Naive thymus-derived CD4-positive, alpha-beta T cell (primary cell): ENCODE data around the gene SNX15. TPM values are rescaled to one million over a fixed set of nuclear protein-coding genes. Genes with fewer than 3 reads are reported as not detected.
A peak's percentile ranks its signal among the peaks of the same experiment; 100 is the strongest.

ENCODE experiments used
- ATAC-seq: fragments of 150-1000 bp; cut with Tn5 transposase; 2 replicates; pipeline ENCODE4 v1.10.0; 2021; ENCODE audit warnings: mild to moderate bottlenecking, moderate library complexity
- CTCF ChIA-PET: fragments of 350-600 bp; sonication (Branson Sonifier 250); formaldehyde crosslinking; loops from one replicate; lab custom pipeline; 2021; ENCODE audit warnings: antibody characterized with exemption; lab: Charles Lee
- POLR2A ChIA-PET: fragments of 350-600 bp; sonication (Branson Sonifier 250); formaldehyde crosslinking; loops from one replicate; lab custom pipeline; 2021; ENCODE audit warnings: antibody characterized with exemption, inconsistent platforms; lab: Charles Lee
- DNase-seq, 9 donors: peaks; one replicate each; pipeline versions ENCODE4 v3.0.0 to v3.0.0-alpha.2; 2020 to 2022; ENCODE audit warnings: mixed read lengths in 1 of 9
- H3K27ac ChIP-seq: one replicate; pipeline ENCODE4 v1.7.0; 2013; ENCODE audit warnings: mild to moderate bottlenecking, low read depth, low read length, moderate library complexity
- H3K27me3 ChIP-seq, 2 donors: one replicate each; pipeline ENCODE4 v1.7.0; 2013; ENCODE audit warnings: low read length in 2 of 2, mild to moderate bottlenecking in 2 of 2, moderate library complexity in 2 of 2; ENCODE audit not compliant: control insufficient read depth in 2 of 2, insufficient read depth in 2 of 2
- H3K36me3 ChIP-seq, 3 experiments: 1 replicate in 2 of 3; 2 replicates in 1 of 3; pipeline ENCODE4 v1.7.0; 2013; ENCODE audit warnings: low read length in 3 of 3, mild to moderate bottlenecking in 3 of 3, moderate library complexity in 1 of 3; ENCODE audit not compliant: insufficient read depth in 3 of 3, control insufficient read depth in 2 of 3
- H3K4me1 ChIP-seq, 2 donors: one replicate each; pipeline ENCODE4 v1.7.0; 2013; ENCODE audit warnings: low read length in 2 of 2, mild to moderate bottlenecking in 2 of 2, moderate library complexity in 1 of 2; ENCODE audit not compliant: control insufficient read depth in 2 of 2, insufficient read depth in 2 of 2
- H3K4me3 ChIP-seq: 2 replicates; pipeline ENCODE4 v1.7.0; 2013; ENCODE audit warnings: mild to moderate bottlenecking, low read length
- H3K9me3 ChIP-seq, 3 experiments: 1 replicate in 2 of 3; 2 replicates in 1 of 3; pipeline ENCODE4 v1.7.0; 2013; ENCODE audit warnings: low read length in 3 of 3; ENCODE audit not compliant: control insufficient read depth in 2 of 3
- H3K27ac Mint-ChIP-seq, 9 donors: one replicate each; pipeline ENCODE4 v1.8.0; 2020 to 2022; ENCODE audit warnings: mixed read lengths in 9 of 9, mild to moderate bottlenecking in 8 of 9, moderate library complexity in 5 of 9, inconsistent platforms in 2 of 9
- H3K27me3 Mint-ChIP-seq, 5 donors: one replicate each; pipeline ENCODE4 v1.8.0; 2021 to 2022; ENCODE audit warnings: mixed read lengths in 5 of 5, mild to moderate bottlenecking in 1 of 5
- H3K36me3 Mint-ChIP-seq, 5 donors: one replicate each; pipeline ENCODE4 v1.8.0; 2020 to 2022; ENCODE audit warnings: mixed read lengths in 5 of 5, mild to moderate bottlenecking in 3 of 5, inconsistent platforms in 1 of 5
- H3K4me1 Mint-ChIP-seq, 7 donors: one replicate each; pipeline ENCODE4 v1.8.0; 2020 to 2022; ENCODE audit warnings: mixed read lengths in 7 of 7, mild to moderate bottlenecking in 3 of 7, inconsistent platforms in 1 of 7
- H3K4me3 Mint-ChIP-seq, 10 donors: one replicate each; pipeline ENCODE4 v1.8.0; 2020 to 2022; ENCODE audit warnings: mild to moderate bottlenecking in 10 of 10, mixed read lengths in 10 of 10, moderate library complexity in 6 of 10, inconsistent platforms in 2 of 10
- H3K9me3 Mint-ChIP-seq, 11 donors: one replicate each; pipeline ENCODE4 v1.8.0; 2020 to 2022; ENCODE audit warnings: mixed read lengths in 11 of 11, mild to moderate bottlenecking in 4 of 11, inconsistent platforms in 1 of 11, moderate library complexity in 1 of 11
- intact Hi-C, 2 donors: fragments of 100-400 bp; cut with micrococcal nuclease; formaldehyde crosslinking; loops; one replicate each; pipeline ENCODE4 v1.15.1; 2023
- polyA plus RNA-seq, 2 donors: library from polyadenylated mRNA; unstranded; fragments of 300-500 nt; fragmentation: Illumina TruSeq; gene quantifications; one replicate each; pipeline ENCODE4 v1.2.3, GENCODE V29; 2021
- total RNA-seq, 6 experiments: library from RNA in 5 of 6; stranded (reverse) in 5 of 6; gene quantifications; 1 replicate in 5 of 6; 2 replicates in 1 of 6; pipeline ENCODE4 v1.2.3 and lab custom pipeline; 2021 to 2026

SNX15 gene
- total and polyA plus RNA-seq, 7 experiments from 2014 or later, result 13.1 to 29.0 (median 17.6) TPM

GRCh38 chr11:65057526-65057925 lies 30.3 kb downstream of the SNX15 start:
- intact Hi-C loops, result no loop called here
- no peak overlapping the region for H3K27ac Mint-ChIP-seq
- no peak overlapping the region for H3K4me3 Mint-ChIP-seq
- no peaks in the 10 kb centered on the region for H3K27me3 Mint-ChIP-seq
- Histone ChIP-seq H3K9me3 (no peaks in the 10 kb centered on the region), H3K27me3 (no peaks in the 10 kb centered on the region), H3K27ac (no peak overlapping the region), H3K36me3 (no peaks in the 10 kb centered on the region), H3K4me1 (peaks cover 3 to 12% of the 10 kb centered on the region in 2 donors), H3K4me3 (no peak overlapping the region)
- no peaks in the 10 kb centered on the region for H3K36me3 Mint-ChIP-seq
- H3K9me3 Mint-ChIP-seq, result no peaks in the 10 kb centered on the region
- ATAC-seq, result no peak
- CTCF ChIA-PET, result no interaction called here
- DNase-seq, result no peak
- peaks cover 11 to 40% (median 15%) of the 10 kb centered on the region in 7 donors for H3K4me1 Mint-ChIP-seq
- POLR2A ChIA-PET, result interaction anchor here (0.5 kb wide), 1 partner anchor 11 kb away, joined by 4 read pairs; no protein-coding TSS in a partner anchor

- POLR2A ChIA-PET, result no interaction called here
- Histone ChIP-seq H3K36me3 (no peaks in the 10 kb centered on the region), H3K9me3 (no peaks in the 10 kb centered on the region), H3K27ac (no peak overlapping the region), H3K4me3 (no peak overlapping the region), H3K27me3 (no peaks in the 10 kb centered on the region), H3K4me1 (peaks cover 3 to 12% of the 10 kb centered on the region in 2 donors)
- Mint-ChIP-seq H3K9me3 (no peaks in the 10 kb centered on the region), H3K4me1 (peaks cover 11 to 40% (median 15%) of the 10 kb centered on the region in 7 donors), H3K4me3 (no peak overlapping the region), H3K27me3 (no peaks in the 10 kb centered on the region), H3K27ac (no peak overlapping the region), H3K36me3 (no peaks in the 10 kb centered on the region)
- DNase-seq, result no peak
- intact Hi-C loops, result no loop called here
- ATAC-seq, result no peak
- CTCF ChIA-PET, result no interaction called here
Measured at GRCh38 chr11:65058012-65058411, 30.8 kb downstream of the SNX15 start.

- CTCF ChIA-PET, result interaction anchor here (0.7 kb wide), 1 partner anchor 293 kb away, joined by 3 read pairs; no protein-coding TSS in a partner anchor
- H3K36me3 Mint-ChIP-seq, result no peaks in the 10 kb centered on the region
Measured at GRCh38 chr11:65058419-65059054, 31.3 kb downstream of the SNX15 start, which contains the start of gene NAALADL1. NAALADL1 (minus strand) TSS chr11:65058553; CDS start chr11:65058521, 32 bp downstream.

GRCh38 chr11:65059523-65059922 lies 32.3 kb downstream of the SNX15 start:
- Histone ChIP-seq H3K4me1 (peaks cover 0 to under 1% of the 10 kb centered on the region in 2 donors), H3K27ac (no peak overlapping the region), H3K4me3 (no peak overlapping the region), H3K27me3 (no peaks in the 10 kb centered on the region), H3K9me3 (no peaks in the 10 kb centered on the region), H3K36me3 (no peaks in the 10 kb centered on the region)
- POLR2A ChIA-PET, result no interaction called here
- H3K4me1 Mint-ChIP-seq, result peaks cover 0 to 25% (median 3%) of the 10 kb centered on the region in 7 donors
- H3K4me3 Mint-ChIP-seq, result no peak overlapping the region
- DNase-seq (no peak), ATAC-seq (no peak)
- H3K27me3 Mint-ChIP-seq, result no peaks in the 10 kb centered on the region
- no peaks in the 10 kb centered on the region for H3K36me3 Mint-ChIP-seq
- intact Hi-C loops, result no loop called here
- no peaks in the 10 kb centered on the region for H3K9me3 Mint-ChIP-seq
- peak overlapping the region in 1 of 9 donors; percentile 47 for H3K27ac Mint-ChIP-seq
- CTCF ChIA-PET, result no interaction called here

More at GRCh38 chr11:65058419-65059054, 31.3 kb downstream of the SNX15 start, which contains the start of gene NAALADL1:
- Mint-ChIP-seq H3K27me3 (no peaks in the 10 kb centered on the region), H3K4me3 (no peak within 1 kb of the TSS), H3K9me3 (no peaks in the 10 kb centered on the region), H3K4me1 (peaks cover 9 to 35% (median 13%) of the 10 kb centered on the region in 7 donors), H3K27ac (no peak within 1 kb of the TSS)
- H3K9me3 ChIP-seq, result no peaks in the 10 kb centered on the region
- H3K27ac ChIP-seq, result no peak within 1 kb of the TSS
- ATAC-seq (no peak), DNase-seq (no peak)
- POLR2A ChIA-PET, result no interaction called here
- H3K27me3 ChIP-seq, result no peaks in the 10 kb centered on the region
- intact Hi-C loops, result no loop called here
- no peak within 1 kb of the TSS for H3K4me3 ChIP-seq
- H3K36me3 ChIP-seq, result no peaks in the 10 kb centered on the region
- peaks cover 3 to 11% of the 10 kb centered on the region in 2 donors for H3K4me1 ChIP-seq

- no peak overlapping the region for H3K27ac Mint-ChIP-seq
- H3K36me3 Mint-ChIP-seq, result no peaks in the 10 kb centered on the region
- H3K27me3 Mint-ChIP-seq, result no peaks in the 10 kb centered on the region
- no peaks in the 10 kb centered on the region for H3K9me3 ChIP-seq
- H3K4me3 Mint-ChIP-seq, result peak overlapping the region in 1 of 10 donors; percentile 12
- H3K9me3 Mint-ChIP-seq, result no peaks in the 10 kb centered on the region
- DNase-seq, result no peak
- ChIA-PET POLR2A (no interaction called here), CTCF (no interaction called here)
- ATAC-seq, result no peak
- H3K36me3 ChIP-seq, result no peaks in the 10 kb centered on the region
- H3K27ac ChIP-seq, result no peak overlapping the region
- H3K4me3 ChIP-seq, result no peak overlapping the region
- H3K4me1 ChIP-seq, result no peaks in the 10 kb centered on the region
- intact Hi-C loops, result no loop called here
- peaks cover 0 to 23% (median 0%) of the 10 kb centered on the region in 7 donors for H3K4me1 Mint-ChIP-seq
- H3K27me3 ChIP-seq, result no peaks in the 10 kb centered on the region
Measured at GRCh38 chr11:65059959-65060824, 33.0 kb downstream of the SNX15 start.

- POLR2A ChIA-PET, result no interaction called here
- H3K27ac ChIP-seq, result no peak overlapping the region
- H3K9me3 ChIP-seq, result no peaks in the 10 kb centered on the region
- peaks cover 0 to 18% (median 0%) of the 10 kb centered on the region in 7 donors for H3K4me1 Mint-ChIP-seq
- CTCF ChIA-PET, result no interaction called here
- ATAC-seq (no peak), DNase-seq (no peak)
- H3K27me3 Mint-ChIP-seq, result no peaks in the 10 kb centered on the region
- no peak overlapping the region for H3K4me3 ChIP-seq
- no peaks in the 10 kb centered on the region for H3K4me1 ChIP-seq
- intact Hi-C loops, result loop anchor here in 1 of 2 donors (1.0 kb wide), 1 partner anchor 48 kb away; no protein-coding TSS in a partner anchor
- H3K9me3 Mint-ChIP-seq, result no peaks in the 10 kb centered on the region
- H3K27ac Mint-ChIP-seq, result peak overlapping the region in 1 of 9 donors; percentile 25
- H3K4me3 Mint-ChIP-seq, result no peak overlapping the region
- H3K36me3 ChIP-seq, result no peaks in the 10 kb centered on the region
- H3K27me3 ChIP-seq, result no peaks in the 10 kb centered on the region
- no peaks in the 10 kb centered on the region for H3K36me3 Mint-ChIP-seq
Measured at GRCh38 chr11:65060913-65061408, 33.7 kb downstream of the SNX15 start.
